ENCODE data around the gene DIP2C.

DIP2C gene

GRCh38 chr10:488081-488932, 201.2 kb downstream of the DIP2C start:
- Histone ChIP-seq H3K4me3 (ENCODE audit: low read length) (no peak overlapping the region), H3K9me3 (replicated peaks; ENCODE audit: low read length) (no peaks in the 10 kb centered on the region), H3K4me1 (ENCODE audit: control insufficient read depth, insufficient read depth, low read length) (peaks cover 20% of the 10 kb centered on the region), H3K36me3 (ENCODE audit: insufficient read depth, low read length) (no peaks in the 10 kb centered on the region), H3K4me2 (ENCODE audit: low read length) (no peak overlapping the region), H3K27me3 (ENCODE audit: control insufficient read depth, insufficient read depth, low read length) (no peaks in the 10 kb centered on the region), H3K9ac (ENCODE audit: low read depth, low read length) (no peak overlapping the region)

DNA sequence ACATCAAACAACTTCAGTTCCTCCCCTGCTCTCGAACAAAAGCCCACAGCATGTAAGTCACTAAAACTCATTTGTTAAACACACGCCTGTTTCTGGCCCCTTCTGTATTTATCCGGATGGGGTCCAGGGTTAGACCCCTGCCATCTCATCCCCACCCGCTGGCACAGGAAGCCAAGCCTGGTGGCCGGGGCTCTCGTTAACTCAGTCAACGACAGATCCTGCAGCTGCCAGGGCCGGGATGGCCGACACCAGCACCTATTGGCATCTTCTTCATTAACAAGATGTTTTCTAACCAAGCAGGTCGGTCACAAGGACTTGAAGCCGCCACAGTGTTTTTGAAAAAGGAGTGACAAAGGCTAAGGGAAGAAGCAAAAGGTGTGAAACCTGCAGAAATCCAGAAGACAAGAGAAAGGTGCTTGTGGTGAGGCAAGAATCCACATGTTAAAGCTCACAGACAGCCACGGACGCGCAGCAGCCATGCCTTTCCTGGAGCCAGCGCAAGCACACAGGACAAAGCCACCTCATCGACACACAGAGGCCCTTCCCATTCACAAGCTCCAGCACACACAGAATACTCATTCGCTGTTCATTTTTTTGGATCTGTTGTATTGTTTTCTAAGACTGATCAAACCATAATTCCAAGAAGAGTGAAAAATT, 202.7 kb downstream of the DIP2C start:
- Histone ChIP-seq H3K4me2 (ENCODE audit: low read length) (no peak overlapping the region), H3K9ac (ENCODE audit: low read depth, low read length) (no peak overlapping the region), H3K36me3 (ENCODE audit: insufficient read depth, low read length) (no peaks in the 10 kb centered on the region), H3K27me3 (ENCODE audit: control insufficient read depth, insufficient read depth, low read length) (no peaks in the 10 kb centered on the region), H3K4me3 (ENCODE audit: low read length) (no peak overlapping the region), H3K9me3 (replicated peaks; ENCODE audit: low read length) (no peaks in the 10 kb centered on the region), H3K4me1 (ENCODE audit: control insufficient read depth, insufficient read depth, low read length) (peaks cover 20% of the 10 kb centered on the region)

- H3K27me3 ChIP-seq (ENCODE audit: control insufficient read depth, insufficient read depth, low read length): no peaks in the 10 kb centered on the region
- no peak overlapping the region for H3K4me3 ChIP-seq (ENCODE audit: low read length)
- H3K9ac ChIP-seq (ENCODE audit: low read depth, low read length): no peak overlapping the region
- H3K4me1 ChIP-seq (ENCODE audit: control insufficient read depth, insufficient read depth, low read length): peaks cover 17% of the 10 kb centered on the region
- H3K36me3 ChIP-seq (ENCODE audit: insufficient read depth, low read length): no peaks in the 10 kb centered on the region
- no peaks in the 10 kb centered on the region for H3K9me3 ChIP-seq (replicated peaks; ENCODE audit: low read length)
- no peak overlapping the region for H3K4me2 ChIP-seq (ENCODE audit: low read length)
Measured at GRCh38 chr10:486206-486605, 203.3 kb downstream of the DIP2C start.

DNA sequence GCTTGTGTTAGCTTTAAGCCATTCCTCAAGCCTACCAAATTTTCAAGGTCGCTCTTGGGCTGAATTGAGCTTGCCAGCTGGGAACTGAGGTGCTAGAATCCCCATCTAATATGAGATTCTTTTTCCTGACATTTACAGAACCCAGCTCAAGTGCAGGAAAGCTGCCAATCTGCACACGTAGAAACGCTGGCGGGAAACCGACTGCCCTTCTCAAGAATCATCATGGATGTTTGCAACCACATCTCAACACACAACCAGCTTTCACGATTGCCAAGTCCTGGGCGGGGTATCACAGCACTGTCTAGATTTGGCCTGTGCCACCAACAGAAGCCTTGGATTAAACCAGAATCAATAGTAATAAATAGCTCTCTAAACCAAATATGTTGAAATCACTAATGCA, 203.7 kb downstream of the DIP2C start:
- Histone ChIP-seq H3K9ac (ENCODE audit: low read depth, low read length) (no peak overlapping the region), H3K27me3 (ENCODE audit: control insufficient read depth, insufficient read depth, low read length) (no peaks in the 10 kb centered on the region), H3K4me3 (ENCODE audit: low read length) (no peak overlapping the region), H3K9me3 (replicated peaks; ENCODE audit: low read length) (no peaks in the 10 kb centered on the region), H3K36me3 (ENCODE audit: insufficient read depth, low read length) (no peaks in the 10 kb centered on the region), H3K4me1 (ENCODE audit: control insufficient read depth, insufficient read depth, low read length) (peaks cover 13% of the 10 kb centered on the region), H3K4me2 (ENCODE audit: low read length) (peak overlapping the region; percentile 100)

GRCh38 chr10:484925-485661, 204.4 kb downstream of the DIP2C start:
- Histone ChIP-seq H3K9ac (ENCODE audit: low read depth, low read length) (peak overlapping the region; percentile 83), H3K4me1 (ENCODE audit: control insufficient read depth, insufficient read depth, low read length) (peaks cover 8% of the 10 kb centered on the region), H3K4me2 (ENCODE audit: low read length) (peak overlapping the region; percentile 100), H3K36me3 (ENCODE audit: insufficient read depth, low read length) (no peaks in the 10 kb centered on the region), H3K9me3 (replicated peaks; ENCODE audit: low read length) (no peaks in the 10 kb centered on the region), H3K27me3 (ENCODE audit: control insufficient read depth, insufficient read depth, low read length) (no peaks in the 10 kb centered on the region), H3K4me3 (ENCODE audit: low read length) (peak overlapping the region; percentile 73)

DNA sequence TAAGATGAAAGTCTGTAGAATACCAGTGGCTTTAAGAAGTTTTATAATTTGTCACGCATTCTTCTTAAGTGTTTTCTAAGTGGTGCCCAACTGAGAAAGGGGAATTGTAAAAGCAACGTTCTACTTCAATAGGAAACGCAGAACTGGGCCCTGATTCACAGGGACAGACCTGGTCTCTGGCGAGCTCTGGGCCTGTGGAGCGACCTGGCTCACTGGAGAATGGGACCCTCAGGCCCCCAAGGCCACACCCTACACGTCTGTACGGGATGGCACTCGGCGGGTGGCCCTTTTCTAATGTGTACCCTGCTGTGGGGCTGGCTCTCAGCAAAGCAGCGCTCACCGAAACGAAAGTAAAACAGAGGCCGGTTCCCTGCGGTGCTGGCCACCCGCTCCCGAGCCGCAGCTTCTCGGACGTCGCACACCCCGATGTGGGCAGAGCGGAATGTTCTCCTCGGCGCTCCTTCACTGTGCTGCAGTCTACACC, 205.0 kb downstream of the DIP2C start:
- Histone ChIP-seq H3K9ac (ENCODE audit: low read depth, low read length) (peak overlapping the region; percentile 83), H3K4me1 (ENCODE audit: control insufficient read depth, insufficient read depth, low read length) (peaks cover 8% of the 10 kb centered on the region), H3K4me3 (ENCODE audit: low read length) (peak overlapping the region; percentile 73), H3K4me2 (ENCODE audit: low read length) (peak overlapping the region; percentile 100), H3K27me3 (ENCODE audit: control insufficient read depth, insufficient read depth, low read length) (no peaks in the 10 kb centered on the region), H3K9me3 (replicated peaks; ENCODE audit: low read length) (no peaks in the 10 kb centered on the region), H3K36me3 (ENCODE audit: insufficient read depth, low read length) (no peaks in the 10 kb centered on the region)

GRCh38 chr10:483261-483660, 206.2 kb downstream of the DIP2C start:
- Histone ChIP-seq H3K4me1 (ENCODE audit: control insufficient read depth, insufficient read depth, low read length) (peaks cover 8% of the 10 kb centered on the region), H3K9me3 (replicated peaks; ENCODE audit: low read length) (no peaks in the 10 kb centered on the region), H3K36me3 (ENCODE audit: insufficient read depth, low read length) (no peaks in the 10 kb centered on the region), H3K9ac (ENCODE audit: low read depth, low read length) (no peak overlapping the region), H3K4me3 (ENCODE audit: low read length) (no peak overlapping the region), H3K4me2 (ENCODE audit: low read length) (no peak overlapping the region), H3K27me3 (ENCODE audit: control insufficient read depth, insufficient read depth, low read length) (no peaks in the 10 kb centered on the region)

GRCh38 chr10:482848-483247, 206.6 kb downstream of the DIP2C start:
- H3K4me1 ChIP-seq (ENCODE audit: control insufficient read depth, insufficient read depth, low read length): peaks cover 8% of the 10 kb centered on the region
- H3K27me3 ChIP-seq (ENCODE audit: control insufficient read depth, insufficient read depth, low read length): no peaks in the 10 kb centered on the region
- H3K9me3 ChIP-seq (replicated peaks; ENCODE audit: low read length): no peaks in the 10 kb centered on the region
- H3K36me3 ChIP-seq (ENCODE audit: insufficient read depth, low read length): no peaks in the 10 kb centered on the region
- no peak overlapping the region for H3K9ac ChIP-seq (ENCODE audit: low read depth, low read length)
- H3K4me2 ChIP-seq (ENCODE audit: low read length): no peak overlapping the region
- no peak overlapping the region for H3K4me3 ChIP-seq (ENCODE audit: low read length)

DNA sequence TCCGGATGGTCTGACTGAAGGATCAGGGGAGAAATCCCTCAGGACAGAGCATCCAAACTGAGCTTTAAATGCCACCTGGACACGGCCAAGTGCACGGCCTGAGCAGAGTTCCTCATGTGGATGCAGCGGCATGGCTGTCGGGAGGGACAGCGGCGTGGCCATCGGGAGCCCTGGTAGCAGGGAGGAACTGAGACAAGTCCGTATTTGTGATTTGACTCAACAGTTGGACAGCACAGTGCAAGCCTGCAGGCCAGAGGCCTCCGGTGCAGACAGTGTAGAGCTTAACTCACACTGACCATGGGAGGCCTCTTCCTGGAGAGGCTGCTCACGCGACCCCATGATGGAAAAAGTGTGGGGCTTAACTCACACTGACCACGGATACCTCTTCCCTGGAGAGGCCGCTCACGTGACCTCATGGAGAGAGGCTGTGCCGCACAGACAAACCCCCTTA, 207.4 kb downstream of the DIP2C start:
- no peaks in the 10 kb centered on the region for H3K36me3 ChIP-seq (ENCODE audit: insufficient read depth, low read length)
- no peak overlapping the region for H3K4me3 ChIP-seq (ENCODE audit: low read length)
- H3K9ac ChIP-seq (ENCODE audit: low read depth, low read length): no peak overlapping the region
- peaks cover 8% of the 10 kb centered on the region for H3K4me1 ChIP-seq (ENCODE audit: control insufficient read depth, insufficient read depth, low read length)
- no peaks in the 10 kb centered on the region for H3K9me3 ChIP-seq (replicated peaks; ENCODE audit: low read length)
- no peaks in the 10 kb centered on the region for H3K27me3 ChIP-seq (ENCODE audit: control insufficient read depth, insufficient read depth, low read length)
- no peak overlapping the region for H3K4me2 ChIP-seq (ENCODE audit: low read length)

GRCh38 chr10:481628-482027, 207.8 kb downstream of the DIP2C start:
- Histone ChIP-seq H3K4me1 (ENCODE audit: control insufficient read depth, insufficient read depth, low read length) (peaks cover 8% of the 10 kb centered on the region), H3K4me2 (ENCODE audit: low read length) (no peak overlapping the region), H3K9me3 (replicated peaks; ENCODE audit: low read length) (no peaks in the 10 kb centered on the region), H3K4me3 (ENCODE audit: low read length) (no peak overlapping the region), H3K27me3 (ENCODE audit: control insufficient read depth, insufficient read depth, low read length) (no peaks in the 10 kb centered on the region), H3K9ac (ENCODE audit: low read depth, low read length) (no peak overlapping the region), H3K36me3 (ENCODE audit: insufficient read depth, low read length) (no peaks in the 10 kb centered on the region)

GRCh38 chr10:480928-481552, 208.4 kb downstream of the DIP2C start:
- no peaks in the 10 kb centered on the region for H3K9me3 ChIP-seq (replicated peaks; ENCODE audit: low read length)
- H3K9ac ChIP-seq (ENCODE audit: low read depth, low read length): no peak overlapping the region
- H3K4me3 ChIP-seq (ENCODE audit: low read length): no peak overlapping the region
- H3K4me2 ChIP-seq (ENCODE audit: low read length): no peak overlapping the region
- no peaks in the 10 kb centered on the region for H3K36me3 ChIP-seq (ENCODE audit: insufficient read depth, low read length)
- no peaks in the 10 kb centered on the region for H3K27me3 ChIP-seq (ENCODE audit: control insufficient read depth, insufficient read depth, low read length)
- H3K4me1 ChIP-seq (ENCODE audit: control insufficient read depth, insufficient read depth, low read length): peaks cover 8% of the 10 kb centered on the region
